ENCODE measurements around the gene AOPEP. TPM values are rescaled to one million over a fixed set of nuclear protein-coding genes. Genes with fewer than 3 reads are reported as not detected.

AOPEP gene
- polyA plus RNA-seq, 1 of the 3 experiments (the other 2 are of a cell fraction), result 54.6 TPM

- Histone ChIP-seq H3K9me3 (no peaks in the 10 kb centered on the region), H3K36me3 (replicated peaks in 1 of 2; ENCODE audit: control insufficient read depth in 1 of 2, insufficient read depth in 2 of 2, low read length in 1 of 2) (no peaks in the 10 kb centered on the region), H3K79me2 (ENCODE audit: insufficient read depth) (no peaks in the 10 kb centered on the region), H3K27me3 (ENCODE audit: insufficient read depth) (no peaks in the 10 kb centered on the region), H3K9ac (no peak overlapping the region), H3K27ac (ENCODE audit: low read depth in 2 of 2, low read length in 1 of 2) (no peak overlapping the region), H3F3A (replicated peaks; ENCODE audit: insufficient read depth) (no peaks in the 10 kb centered on the region), H3K4me1 (ENCODE audit: control insufficient read depth in 1 of 2, insufficient read depth in 2 of 2, low read depth in 1 of 2, low read length in 1 of 2) (peaks cover 0 to 5% of the 10 kb centered on the region in 2 experiments; a peak in 2 of 4 replicates), H3K9me2 (no peaks in the 10 kb centered on the region), H3K4me3 (ENCODE audit: low read depth in 2 of 2, low read length in 1 of 2) (no peak overlapping the region), H4K20me1 (ENCODE audit: insufficient read depth) (no peaks in the 10 kb centered on the region), H2AFZ (ENCODE audit: low read depth) (no peak overlapping the region), H3K4me2 (0 out of 2 replicates have a peak overlapping the region, but pooled peaks have one; percentile 25)
- no peak for DNase-seq
- ChIA-PET POLR2A (no interaction called here), CTCF (interaction anchor here (1.2 kb wide), 1 partner anchor 18 kb away, joined by 3 read pairs; no protein-coding TSS in a partner anchor)
- 0 out of 2 replicates have a peak, but pooled peaks have one; percentile 26 for TF ChIP-seq JUND (IDR thresholded peaks at IDR 0.05)
- TF ChIP-seq YY1 (IDR thresholded peaks at IDR 0.05; ENCODE audit: low read depth), result no peak
- 43% methylated on average over 3 of the region's 3 CpGs for WGBS (ENCODE audit: low lambda C conversion rate)
Observed at GRCh38 chr9:94853887-94854286, 127.4 kb downstream of the AOPEP start.

- DNase-seq, result no peak
- Histone ChIP-seq H3K9ac (no peak overlapping the region), H3K4me1 (ENCODE audit: control insufficient read depth in 1 of 2, insufficient read depth in 2 of 2, low read depth in 1 of 2, low read length in 1 of 2) (peaks cover under 1 to 5% of the 10 kb centered on the region in 2 experiments; a peak in 2 of 4 replicates), H4K20me1 (ENCODE audit: insufficient read depth) (no peaks in the 10 kb centered on the region), H3K4me3 (ENCODE audit: low read depth in 2 of 2, low read length in 1 of 2) (no peak overlapping the region), H3K9me2 (no peaks in the 10 kb centered on the region), H3K9me3 (no peaks in the 10 kb centered on the region), H3K79me2 (ENCODE audit: insufficient read depth) (no peaks in the 10 kb centered on the region), H3K27me3 (ENCODE audit: insufficient read depth) (no peaks in the 10 kb centered on the region), H3K27ac (ENCODE audit: low read depth in 2 of 2, low read length in 1 of 2) (no peak overlapping the region), H3F3A (replicated peaks; ENCODE audit: insufficient read depth) (no peaks in the 10 kb centered on the region), H3K4me2 (no peak overlapping the region), H2AFZ (ENCODE audit: low read depth) (no peak overlapping the region), H3K36me3 (replicated peaks in 1 of 2; ENCODE audit: control insufficient read depth in 1 of 2, insufficient read depth in 2 of 2, low read length in 1 of 2) (no peaks in the 10 kb centered on the region)
- POLR2A ChIA-PET, result no interaction called here
- WGBS (ENCODE audit: low lambda C conversion rate), result 100% methylated on average over 3 of the region's 5 CpGs
- TF ChIP-seq ELF1 (IDR thresholded peaks at IDR 0.05), result no peak
- TF ChIP-seq, protein P1, sequence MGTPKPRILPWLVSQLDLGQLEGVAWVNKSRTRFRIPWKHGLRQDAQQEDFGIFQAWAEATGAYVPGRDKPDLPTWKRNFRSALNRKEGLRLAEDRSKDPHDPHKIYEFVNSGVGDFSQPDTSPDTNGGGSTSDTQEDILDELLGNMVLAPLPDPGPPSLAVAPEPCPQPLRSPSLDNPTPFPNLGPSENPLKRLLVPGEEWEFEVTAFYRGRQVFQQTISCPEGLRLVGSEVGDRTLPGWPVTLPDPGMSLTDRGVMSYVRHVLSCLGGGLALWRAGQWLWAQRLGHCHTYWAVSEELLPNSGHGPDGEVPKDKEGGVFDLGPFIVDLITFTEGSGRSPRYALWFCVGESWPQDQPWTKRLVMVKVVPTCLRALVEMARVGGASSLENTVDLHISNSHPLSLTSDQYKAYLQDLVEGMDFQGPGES (IDR thresholded peaks at IDR 0.05; ENCODE audit: low read depth, low read length), result no peak
- CTCF ChIA-PET, result interaction anchor here (1.2 kb wide), 1 partner anchor 272 kb away, joined by 3 read pairs; no protein-coding TSS in a partner anchor
Observed at GRCh38 chr9:94855903-94856302, 129.4 kb downstream of the AOPEP start.

- H3K27ac ChIP-seq (ENCODE audit: low read depth in 2 of 2, low read length in 1 of 2), result no peak overlapping the region
- H3K9ac ChIP-seq, result no peak overlapping the region
- WGBS (ENCODE audit: low lambda C conversion rate), result 95% methylated on average over 8 of the region's 8 CpGs
- H2AFZ ChIP-seq (ENCODE audit: low read depth), result no peak overlapping the region
- H3K9me3 ChIP-seq, result no peaks in the 10 kb centered on the region
- CTCF ChIA-PET, result interaction anchor here (1.0 kb wide), 2 partner anchors 177 to 411 kb away, joined by 3 read pairs; no protein-coding TSS in a partner anchor
- no peaks in the 10 kb centered on the region for H3K27me3 ChIP-seq (ENCODE audit: insufficient read depth)
- no peak for DNase-seq
- no peak overlapping the region for H3K4me3 ChIP-seq (ENCODE audit: low read depth in 2 of 2, low read length in 1 of 2)
- POLR2A ChIA-PET, result interaction anchor here (0.6 kb wide), 1 partner anchor 25 kb away, joined by 3 read pairs; no protein-coding TSS in a partner anchor
- no peaks in the 10 kb centered on the region for H4K20me1 ChIP-seq (ENCODE audit: insufficient read depth)
- no peaks in the 10 kb centered on the region for H3K9me2 ChIP-seq
- H3K36me3 ChIP-seq (replicated peaks in 1 of 2; ENCODE audit: control insufficient read depth in 1 of 2, insufficient read depth in 2 of 2, low read length in 1 of 2), result no peaks in the 10 kb centered on the region
- no peak overlapping the region for H3K4me2 ChIP-seq
- H3K4me1 ChIP-seq (ENCODE audit: control insufficient read depth in 1 of 2, insufficient read depth in 2 of 2, low read depth in 1 of 2, low read length in 1 of 2), result peaks cover 5 to 16% of the 10 kb centered on the region in 2 experiments; a peak in 3 of 4 replicates
- no peaks in the 10 kb centered on the region for H3F3A ChIP-seq (replicated peaks; ENCODE audit: insufficient read depth)
- H3K79me2 ChIP-seq (ENCODE audit: insufficient read depth), result peaks cover 3% of the 10 kb centered on the region; the same call in 1 of the 2 replicates
- TF ChIP-seq, protein P2, sequence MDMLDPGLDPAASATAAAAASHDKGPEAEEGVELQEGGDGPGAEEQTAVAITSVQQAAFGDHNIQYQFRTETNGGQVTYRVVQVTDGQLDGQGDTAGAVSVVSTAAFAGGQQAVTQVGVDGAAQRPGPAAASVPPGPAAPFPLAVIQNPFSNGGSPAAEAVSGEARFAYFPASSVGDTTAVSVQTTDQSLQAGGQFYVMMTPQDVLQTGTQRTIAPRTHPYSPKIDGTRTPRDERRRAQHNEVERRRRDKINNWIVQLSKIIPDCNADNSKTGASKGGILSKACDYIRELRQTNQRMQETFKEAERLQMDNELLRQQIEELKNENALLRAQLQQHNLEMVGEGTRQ (IDR thresholded peaks at IDR 0.05; ENCODE audit: borderline replicate concordance, low read depth, low read length), result no peak
- TF ChIP-seq NFIC (IDR thresholded peaks at IDR 0.05; ENCODE audit: borderline replicate concordance) (no peak), RFX5 (IDR thresholded peaks at IDR 0.05; ENCODE audit: low read length) (no peak), MEF2A (IDR thresholded peaks at IDR 0.05; ENCODE audit: borderline replicate concordance, low read depth) (no peak), GATA2 (CRISPR knock-in tag; IDR thresholded peaks at IDR 0.05) (no peak), SMC3 (IDR thresholded peaks at IDR 0.05; ENCODE audit: low read depth, low read length) (no peak), FOXM1 (IDR thresholded peaks at IDR 0.05; ENCODE audit: low read depth) (no peak), RAD21 (IDR thresholded peaks at IDR 0.05; ENCODE audit: low read length) (no peak), JUND (IDR thresholded peaks at IDR 0.05) (no peak), MXI1 (IDR thresholded peaks at IDR 0.05; ENCODE audit: low read depth, low read length) (no peak), FOSL2 (IDR thresholded peaks at IDR 0.05; ENCODE audit: borderline replicate concordance, low read depth) (no peak), SIN3A (IDR thresholded peaks at IDR 0.05; ENCODE audit: borderline replicate concordance, low read depth, low read length) (no peak)
- TF ChIP-seq, protein P3, sequence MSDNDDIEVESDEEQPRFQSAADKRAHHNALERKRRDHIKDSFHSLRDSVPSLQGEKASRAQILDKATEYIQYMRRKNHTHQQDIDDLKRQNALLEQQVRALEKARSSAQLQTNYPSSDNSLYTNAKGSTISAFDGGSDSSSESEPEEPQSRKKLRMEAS (IDR thresholded peaks at IDR 0.05; ENCODE audit: low read depth), result no peak
- TF ChIP-seq, protein P4, sequence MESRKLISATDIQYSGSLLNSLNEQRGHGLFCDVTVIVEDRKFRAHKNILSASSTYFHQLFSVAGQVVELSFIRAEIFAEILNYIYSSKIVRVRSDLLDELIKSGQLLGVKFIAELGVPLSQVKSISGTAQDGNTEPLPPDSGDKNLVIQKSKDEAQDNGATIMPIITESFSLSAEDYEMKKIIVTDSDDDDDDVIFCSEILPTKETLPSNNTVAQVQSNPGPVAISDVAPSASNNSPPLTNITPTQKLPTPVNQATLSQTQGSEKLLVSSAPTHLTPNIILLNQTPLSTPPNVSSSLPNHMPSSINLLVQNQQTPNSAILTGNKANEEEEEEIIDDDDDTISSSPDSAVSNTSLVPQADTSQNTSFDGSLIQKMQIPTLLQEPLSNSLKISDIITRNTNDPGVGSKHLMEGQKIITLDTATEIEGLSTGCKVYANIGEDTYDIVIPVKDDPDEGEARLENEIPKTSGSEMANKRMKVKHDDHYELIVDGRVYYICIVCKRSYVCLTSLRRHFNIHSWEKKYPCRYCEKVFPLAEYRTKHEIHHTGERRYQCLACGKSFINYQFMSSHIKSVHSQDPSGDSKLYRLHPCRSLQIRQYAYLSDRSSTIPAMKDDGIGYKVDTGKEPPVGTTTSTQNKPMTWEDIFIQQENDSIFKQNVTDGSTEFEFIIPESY (IDR thresholded peaks at IDR 0.05; ENCODE audit: borderline replicate concordance, low read depth), result no peak
- TF ChIP-seq, protein P1 (IDR thresholded peaks at IDR 0.05; ENCODE audit: low read depth, low read length), result no peak
Observed at GRCh38 chr9:94857791-94858190, 131.3 kb downstream of the AOPEP start.
